Activated CD4-positive, alpha-beta T cell treated with anti-CD3 and anti-CD28 coated beads, Interleukin-2, amount 10 ng/mL, durations not matched to agents 7 days and 5 days (primary cell): ENCODE data around the gene IKZF1. TPM values are rescaled to one million over a fixed set of nuclear protein-coding genes. Genes with fewer than 3 reads are reported as not detected.

Source experiments
- CTCF ChIA-PET: fragments of 350-600 bp; sonication (Branson Sonifier 250); formaldehyde crosslinking; loops from one replicate; lab custom pipeline; 2021; ENCODE audit warnings: antibody characterized with exemption; lab: Charles Lee
- POLR2A ChIA-PET: fragments of 350-600 bp; sonication (Branson Sonifier 250); formaldehyde crosslinking; loops from one replicate; lab custom pipeline; 2021; ENCODE audit warnings: antibody characterized with exemption; lab: Charles Lee
- DNase-seq: peaks from one replicate; pipeline ENCODE4 v3.0.0-alpha.2; 2020
- H3K27ac Mint-ChIP-seq: one replicate; pipeline ENCODE4 v1.8.0; 2021; ENCODE audit warnings: mild to moderate bottlenecking, moderate library complexity, mixed read lengths
- H3K27me3 Mint-ChIP-seq: one replicate; pipeline ENCODE4 v1.8.0; 2021; ENCODE audit warnings: mixed read lengths
- H3K36me3 Mint-ChIP-seq: one replicate; pipeline ENCODE4 v1.8.0; 2021; ENCODE audit warnings: low read depth, mixed read lengths
- H3K4me1 Mint-ChIP-seq: one replicate; pipeline ENCODE4 v1.8.0; 2021; ENCODE audit warnings: mixed read lengths
- H3K4me3 Mint-ChIP-seq: one replicate; pipeline ENCODE4 v1.8.0; 2021; ENCODE audit warnings: mild to moderate bottlenecking, moderate library complexity, mixed read lengths
- H3K9me3 Mint-ChIP-seq: one replicate; pipeline ENCODE4 v1.8.0; 2021; ENCODE audit warnings: mixed read lengths
- total RNA-seq, 2 experiments: library from RNA; stranded (reverse); gene quantifications; one replicate each; pipeline ENCODE4 v1.2.3, GENCODE V29; 2021

IKZF1 gene
- total RNA-seq, 2 experiments from 2014 or later: 379 to 406 TPM

- H3K27ac Mint-ChIP-seq: peak overlapping the region; percentile 96
- POLR2A ChIA-PET: interaction anchor here (0.6 to 2.0 kb wide), 4 partner anchors 12 to 132 kb away, joined by 4 to 5 read pairs (median 4); no protein-coding TSS in a partner anchor
- CTCF ChIA-PET: interaction anchor here (0.7 to 11.9 kb wide), 15 partner anchors 9 to 177 kb away, joined by 3 to 106 read pairs (median 4); no protein-coding TSS in a partner anchor
- H3K4me1 Mint-ChIP-seq: peaks cover 96% of the 10 kb centered on the region
- DNase-seq: peak; percentile 87
- peak overlapping the region; percentile 64 for H3K4me3 Mint-ChIP-seq
- H3K27me3 Mint-ChIP-seq: no peaks in the 10 kb centered on the region
- no peaks in the 10 kb centered on the region for H3K9me3 Mint-ChIP-seq
- H3K36me3 Mint-ChIP-seq: peaks cover 90% of the 10 kb centered on the region
These were observed 55.7 kb downstream of the IKZF1 start for GRCh38 chr7:50359995-50360925.

- ChIA-PET POLR2A (interaction anchor here (0.9 to 1.3 kb wide), 2 partner anchors 10 to 25 kb away, joined by 3 to 4 read pairs; no protein-coding TSS in a partner anchor), CTCF (interaction anchor here (0.7 to 11.9 kb wide), 13 partner anchors 8 to 378 kb away, joined by 3 to 106 read pairs (median 4); no protein-coding TSS in a partner anchor)
- peaks cover 97% of the 10 kb centered on the region for H3K4me1 Mint-ChIP-seq
- peak overlapping the region; percentile 13 for H3K4me3 Mint-ChIP-seq
- H3K27ac Mint-ChIP-seq: peak overlapping the region; percentile 96
- no peak for DNase-seq
- no peaks in the 10 kb centered on the region for H3K9me3 Mint-ChIP-seq
- H3K27me3 Mint-ChIP-seq: no peaks in the 10 kb centered on the region
- peaks cover 91% of the 10 kb centered on the region for H3K36me3 Mint-ChIP-seq
These were observed 57.6 kb downstream of the IKZF1 start for GRCh38 chr7:50362142-50362541.

GRCh38 chr7:50362712-50363282 is 58.3 kb downstream of the IKZF1 start:
- Mint-ChIP-seq H3K9me3 (no peaks in the 10 kb centered on the region), H3K27ac (peak overlapping the region; percentile 96), H3K27me3 (no peaks in the 10 kb centered on the region), H3K4me3 (peak overlapping the region; percentile 13), H3K36me3 (peaks cover 91% of the 10 kb centered on the region), H3K4me1 (peaks cover 97% of the 10 kb centered on the region)
- peak; percentile 69 for DNase-seq
- CTCF ChIA-PET: interaction anchor here (0.8 to 11.9 kb wide), 13 partner anchors 10 to 378 kb away, joined by 3 to 106 read pairs (median 4); no protein-coding TSS in a partner anchor
- POLR2A ChIA-PET: interaction anchor here (0.9 to 1.3 kb wide), 2 partner anchors 10 to 26 kb away, joined by 3 to 4 read pairs; no protein-coding TSS in a partner anchor

GRCh38 chr7:50363327-50364060 is 59.0 kb downstream of the IKZF1 start:
- peaks cover 91% of the 10 kb centered on the region for H3K36me3 Mint-ChIP-seq
- DNase-seq: no peak
- ChIA-PET CTCF (interaction anchor here (0.7 to 11.9 kb wide), 7 partner anchors 7 to 207 kb away, joined by 3 to 106 read pairs (median 4); no protein-coding TSS in a partner anchor), POLR2A (interaction anchor here (0.6 to 1.4 kb wide), 2 partner anchors 11 to 25 kb away, joined by 5 to 6 read pairs; no protein-coding TSS in a partner anchor)
- no peaks in the 10 kb centered on the region for H3K9me3 Mint-ChIP-seq
- H3K27me3 Mint-ChIP-seq: no peaks in the 10 kb centered on the region
- peaks cover 97% of the 10 kb centered on the region for H3K4me1 Mint-ChIP-seq
- H3K4me3 Mint-ChIP-seq: no peak overlapping the region
- H3K27ac Mint-ChIP-seq: peak overlapping the region; percentile 96

- Mint-ChIP-seq H3K27me3 (no peaks in the 10 kb centered on the region), H3K36me3 (peaks cover 91% of the 10 kb centered on the region), H3K4me1 (peaks cover 98% of the 10 kb centered on the region), H3K4me3 (no peak overlapping the region), H3K27ac (peak overlapping the region; percentile 70), H3K9me3 (no peaks in the 10 kb centered on the region)
- CTCF ChIA-PET: interaction anchor here (1.2 to 11.9 kb wide), 6 partner anchors 8 to 208 kb away, joined by 3 to 106 read pairs (median 4); no protein-coding TSS in a partner anchor
- POLR2A ChIA-PET: interaction anchor here (0.7 to 1.4 kb wide), 2 partner anchors 26 to 44 kb away, joined by 3 to 6 read pairs; no protein-coding TSS in a partner anchor
- no peak for DNase-seq
These were observed 60.1 kb downstream of the IKZF1 start for GRCh38 chr7:50364645-50365044.

GRCh38 chr7:50366311-50366710 is 61.8 kb downstream of the IKZF1 start:
- H3K27me3 Mint-ChIP-seq: no peaks in the 10 kb centered on the region
- peaks cover 95% of the 10 kb centered on the region for H3K4me1 Mint-ChIP-seq
- peaks cover 90% of the 10 kb centered on the region for H3K36me3 Mint-ChIP-seq
- POLR2A ChIA-PET: interaction anchor here (1.7 to 2.1 kb wide), 2 partner anchors 14 to 35 kb away, joined by 4 to 8 read pairs; no protein-coding TSS in a partner anchor
- CTCF ChIA-PET: interaction anchor here (0.8 to 11.9 kb wide), 12 partner anchors 10 to 223 kb away, joined by 3 to 106 read pairs (median 4); no protein-coding TSS in a partner anchor
- peak overlapping the region; percentile 83 for H3K27ac Mint-ChIP-seq
- DNase-seq: no peak
- H3K4me3 Mint-ChIP-seq: peak overlapping the region; percentile 15
- H3K9me3 Mint-ChIP-seq: no peaks in the 10 kb centered on the region

- ChIA-PET CTCF (interaction anchor here (0.8 to 11.9 kb wide), 13 partner anchors 11 to 163 kb away, joined by 3 to 106 read pairs (median 5); no protein-coding TSS in a partner anchor), POLR2A (interaction anchor here (0.5 to 2.1 kb wide), 6 partner anchors 14 to 48 kb away, joined by 3 to 8 read pairs (median 4); no protein-coding TSS in a partner anchor)
- Mint-ChIP-seq H3K4me1 (peaks cover 96% of the 10 kb centered on the region), H3K27ac (peak overlapping the region; percentile 83), H3K9me3 (no peaks in the 10 kb centered on the region), H3K4me3 (peak overlapping the region; percentile 53), H3K27me3 (no peaks in the 10 kb centered on the region), H3K36me3 (peaks cover 93% of the 10 kb centered on the region)
- peak; percentile 44 for DNase-seq
These were observed 62.6 kb downstream of the IKZF1 start for GRCh38 chr7:50367100-50367499.

GRCh38 chr7:50367570-50367969 is 63.1 kb downstream of the IKZF1 start:
- no peak for DNase-seq
- Mint-ChIP-seq H3K27me3 (no peaks in the 10 kb centered on the region), H3K36me3 (peaks cover 93% of the 10 kb centered on the region), H3K4me1 (peaks cover 96% of the 10 kb centered on the region), H3K9me3 (no peaks in the 10 kb centered on the region), H3K27ac (peak overlapping the region; percentile 83), H3K4me3 (peak overlapping the region; percentile 53)
- CTCF ChIA-PET: interaction anchor here (0.8 to 11.9 kb wide), 14 partner anchors 10 to 181 kb away, joined by 3 to 106 read pairs (median 4); no protein-coding TSS in a partner anchor
- POLR2A ChIA-PET: interaction anchor here (0.9 to 2.1 kb wide), 6 partner anchors 15 to 53 kb away, joined by 3 to 8 read pairs (median 4); no protein-coding TSS in a partner anchor

GRCh38 chr7:50368366-50368765 is 63.9 kb downstream of the IKZF1 start:
- CTCF ChIA-PET: interaction anchor here (0.7 to 11.9 kb wide), 20 partner anchors 8 to 226 kb away, joined by 3 to 106 read pairs (median 4); no protein-coding TSS in a partner anchor
- H3K4me3 Mint-ChIP-seq: peak overlapping the region; percentile 53
- POLR2A ChIA-PET: interaction anchor here (0.6 to 1.4 kb wide), 4 partner anchors 9 to 54 kb away, joined by 3 to 5 read pairs (median 4); no protein-coding TSS in a partner anchor

GRCh38 chr7:50369143-50370026 is 64.9 kb downstream of the IKZF1 start:
- CTCF ChIA-PET: interaction anchor here (0.7 to 11.9 kb wide), 20 partner anchors 9 to 227 kb away, joined by 3 to 106 read pairs (median 4); no protein-coding TSS in a partner anchor
- H3K4me3 Mint-ChIP-seq: peak overlapping the region; percentile 1

More at GRCh38 chr7:50368366-50368765, 63.9 kb downstream of the IKZF1 start:
- H3K9me3 Mint-ChIP-seq: no peaks in the 10 kb centered on the region
- DNase-seq: no peak
- H3K36me3 Mint-ChIP-seq: peaks cover 92% of the 10 kb centered on the region
- H3K27ac Mint-ChIP-seq: peak overlapping the region; percentile 83
- no peaks in the 10 kb centered on the region for H3K27me3 Mint-ChIP-seq
- peaks cover 96% of the 10 kb centered on the region for H3K4me1 Mint-ChIP-seq

More at GRCh38 chr7:50369143-50370026, 64.9 kb downstream of the IKZF1 start:
- H3K27ac Mint-ChIP-seq: peak overlapping the region; percentile 83
- POLR2A ChIA-PET: interaction anchor here (0.6 to 0.7 kb wide), 2 partner anchors 13 to 104 kb away, joined by 3 read pairs; no protein-coding TSS in a partner anchor
- no peaks in the 10 kb centered on the region for H3K27me3 Mint-ChIP-seq
- peaks cover 94% of the 10 kb centered on the region for H3K36me3 Mint-ChIP-seq
- H3K9me3 Mint-ChIP-seq: no peaks in the 10 kb centered on the region
- peaks cover 96% of the 10 kb centered on the region for H3K4me1 Mint-ChIP-seq
- peak; percentile 72 for DNase-seq
